OCI-LY3 (cell line): Measurements from ENCODE around the gene MYL1.

Experiments
- H2AFZ ChIP-seq: fragments of 200-600, 300-600 bp; shearing (Covaris generic); 2 replicates; pipeline ENCODE4 v1.6.0; 2014; ENCODE audit warnings: antibody characterized with exemption, low read depth, low read length
- H3K27ac ChIP-seq: fragments of 200-600, 300-600 bp; sonication (generic); 2 replicates; pipeline ENCODE4 v1.5.1; 2014; ENCODE audit warnings: mild to moderate bottlenecking, low read length, moderate library complexity, mixed read lengths
- H3K27me3 ChIP-seq: fragments of 200-600, 300-600 bp; sonication (generic); 2 replicates; pipeline ENCODE4 v1.6.1; 2014; ENCODE audit warnings: low read depth, low read length, mixed read lengths
- H3K36me3 ChIP-seq: fragments of 200-600, 300-600 bp; sonication (generic); replicated peaks from 2 replicates; pipeline ENCODE3; 2014; ENCODE audit warnings: low read depth, low read length, mixed read lengths
- H3K4me1 ChIP-seq: fragments of 300-600, 200-600 bp; sonication (generic); 2 replicates; pipeline ENCODE4 v1.6.1; 2014; ENCODE audit warnings: low read length, mixed read lengths
- H3K4me2 ChIP-seq: fragments of 200-600, 300-600 bp; sonication (generic); 2 replicates; pipeline ENCODE4 v1.6.1; 2014; ENCODE audit warnings: low read length, mixed read lengths
- H3K4me3 ChIP-seq: fragments of 300-600, 200-600 bp; sonication (generic); 2 replicates; pipeline ENCODE4 v1.5.1; 2014; ENCODE audit warnings: antibody characterized with exemption, mild to moderate bottlenecking, low read length, moderate library complexity
- H3K79me2 ChIP-seq: fragments of 300-600, 200-600 bp; shearing (Covaris generic); 2 replicates; pipeline ENCODE4 v1.6.1; 2014; ENCODE audit warnings: mild to moderate bottlenecking, low read length, mixed read lengths
- H3K9ac ChIP-seq: fragments of 300-600, 200-600 bp; shearing (Covaris generic); 2 replicates; pipeline ENCODE4 v1.6.0; 2014; ENCODE audit warnings: mild to moderate bottlenecking, low read length, moderate library complexity
- H3K9me3 ChIP-seq: fragments of 200-600, 300-600 bp; shearing (Covaris generic); 2 replicates; pipeline ENCODE4 v1.6.1; 2014; ENCODE audit warnings: low read length, mixed read lengths; ENCODE audit not compliant: insufficient read depth
- H4K20me1 ChIP-seq: fragments of 200-600, 300-600 bp; sonication (generic); 2 replicates; pipeline ENCODE4 v1.6.1; 2016; ENCODE audit warnings: low read length, mixed read lengths; ENCODE audit not compliant: insufficient read depth
- EZH2phosphoT487 ChIP-seq: fragments of 200-600 bp; shearing (Covaris generic); IDR thresholded peaks from 2 replicates; pipeline ENCODE4 v1.6.1; 2018; ENCODE audit warnings: antibody characterized with exemption, mixed run types, low read depth
- TF ChIP-seq, protein P1 (sequence below): fragments of 200-600, 300-600 bp; sonication (generic); IDR thresholded peaks from 2 replicates; pipeline ENCODE4 v1.5.1; 2014; ENCODE audit warnings: antibody characterized with exemption, low read length, low read depth

The MYL1 gene

GRCh38 chr2:210323003-210323402 is 8.0 kb upstream of the MYL1 start:
- TF ChIP-seq, protein P1, sequence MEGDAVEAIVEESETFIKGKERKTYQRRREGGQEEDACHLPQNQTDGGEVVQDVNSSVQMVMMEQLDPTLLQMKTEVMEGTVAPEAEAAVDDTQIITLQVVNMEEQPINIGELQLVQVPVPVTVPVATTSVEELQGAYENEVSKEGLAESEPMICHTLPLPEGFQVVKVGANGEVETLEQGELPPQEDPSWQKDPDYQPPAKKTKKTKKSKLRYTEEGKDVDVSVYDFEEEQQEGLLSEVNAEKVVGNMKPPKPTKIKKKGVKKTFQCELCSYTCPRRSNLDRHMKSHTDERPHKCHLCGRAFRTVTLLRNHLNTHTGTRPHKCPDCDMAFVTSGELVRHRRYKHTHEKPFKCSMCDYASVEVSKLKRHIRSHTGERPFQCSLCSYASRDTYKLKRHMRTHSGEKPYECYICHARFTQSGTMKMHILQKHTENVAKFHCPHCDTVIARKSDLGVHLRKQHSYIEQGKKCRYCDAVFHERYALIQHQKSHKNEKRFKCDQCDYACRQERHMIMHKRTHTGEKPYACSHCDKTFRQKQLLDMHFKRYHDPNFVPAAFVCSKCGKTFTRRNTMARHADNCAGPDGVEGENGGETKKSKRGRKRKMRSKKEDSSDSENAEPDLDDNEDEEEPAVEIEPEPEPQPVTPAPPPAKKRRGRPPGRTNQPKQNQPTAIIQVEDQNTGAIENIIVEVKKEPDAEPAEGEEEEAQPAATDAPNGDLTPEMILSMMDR: no peak
- no peak for TF ChIP-seq EZH2phosphoT487
- Histone ChIP-seq H3K36me3 (no peaks in the 10 kb centered on the region), H3K4me2 (no peak overlapping the region), H3K4me1 (no peaks in the 10 kb centered on the region), H3K9ac (no peak overlapping the region), H3K4me3 (no peak overlapping the region), H2AFZ (no peak overlapping the region), H3K9me3 (no peaks in the 10 kb centered on the region), H3K79me2 (no peaks in the 10 kb centered on the region), H3K27ac (no peak overlapping the region), H3K27me3 (no peaks in the 10 kb centered on the region), H4K20me1 (no peaks in the 10 kb centered on the region)

GRCh38 chr2:210318891-210319290 is 3.9 kb upstream of the MYL1 start:
- no peak overlapping the region for H3K4me2 ChIP-seq
- no peaks in the 10 kb centered on the region for H3K36me3 ChIP-seq
- H4K20me1 ChIP-seq: no peaks in the 10 kb centered on the region
- TF ChIP-seq, protein P1: no peak
- TF ChIP-seq EZH2phosphoT487: no peak
- no peaks in the 10 kb centered on the region for H3K79me2 ChIP-seq
- H2AFZ ChIP-seq: no peak overlapping the region
- H3K27ac ChIP-seq: no peak overlapping the region
- H3K9ac ChIP-seq: no peak overlapping the region
- no peak overlapping the region for H3K4me3 ChIP-seq
- H3K27me3 ChIP-seq: no peaks in the 10 kb centered on the region
- H3K4me1 ChIP-seq: no peaks in the 10 kb centered on the region
- H3K9me3 ChIP-seq: no peaks in the 10 kb centered on the region

- Histone ChIP-seq H3K9ac (no peak overlapping the region), H3K4me3 (no peak overlapping the region), H3K4me1 (no peaks in the 10 kb centered on the region), H3K36me3 (no peaks in the 10 kb centered on the region), H3K9me3 (no peaks in the 10 kb centered on the region), H3K4me2 (no peak overlapping the region), H3K79me2 (no peaks in the 10 kb centered on the region), H4K20me1 (no peaks in the 10 kb centered on the region), H3K27ac (no peak overlapping the region), H3K27me3 (no peaks in the 10 kb centered on the region), H2AFZ (no peak overlapping the region)
- TF ChIP-seq, protein P1: no peak
- no peak for TF ChIP-seq EZH2phosphoT487
These were observed 3.5 kb upstream of the MYL1 start for GRCh38 chr2:210318486-210318885.

- H3K4me3 ChIP-seq: no peak overlapping the region
- H3K9ac ChIP-seq: no peak overlapping the region
- TF ChIP-seq, protein P1: no peak
- TF ChIP-seq EZH2phosphoT487: no peak
- H3K9me3 ChIP-seq: no peaks in the 10 kb centered on the region
- H3K79me2 ChIP-seq: no peaks in the 10 kb centered on the region
- no peak overlapping the region for H3K27ac ChIP-seq
- H2AFZ ChIP-seq: no peak overlapping the region
- H3K36me3 ChIP-seq: no peaks in the 10 kb centered on the region
- no peak overlapping the region for H3K4me2 ChIP-seq
- no peaks in the 10 kb centered on the region for H4K20me1 ChIP-seq
- no peaks in the 10 kb centered on the region for H3K4me1 ChIP-seq
- no peaks in the 10 kb centered on the region for H3K27me3 ChIP-seq
These were observed 4.4 kb downstream of the MYL1 start for GRCh38 chr2:210310550-210310949.
